SK-N-MC (cell line): Measurements from ENCODE around the gene VSIR.

Experiments used
- DNase-seq: peaks from one replicate; pipeline ENCODE4 v3.0.0-alpha.2; 2011; ENCODE audit warnings: low read depth, low spot score
- H3K27ac ChIP-seq: fragments of 200-600 bp; sonication (generic); 2 replicates; pipeline ENCODE4 v1.5.1; 2016; ENCODE audit warnings: mixed run types
- H3K36me3 ChIP-seq: fragments of 200-600 bp; sonication (generic); 2 replicates; pipeline ENCODE4 v1.6.1; 2017; ENCODE audit warnings: antibody characterized with exemption, low read length, mixed read lengths; ENCODE audit not compliant: insufficient read depth
- H3K4me3 ChIP-seq: fragments of 200-600 bp; sonication (generic); 2 replicates; pipeline ENCODE4 v1.5.1; 2016
- H3K9ac ChIP-seq: fragments of 200-600 bp; sonication (generic); 2 replicates; pipeline ENCODE4 v1.8.0; 2017; ENCODE audit warnings: mixed run types, mixed read lengths; ENCODE audit not compliant: insufficient read length
- H3K9me3 ChIP-seq: fragments of 200-600 bp; sonication (generic); 2 replicates; pipeline ENCODE4 v1.6.1; 2017; ENCODE audit warnings: low read depth, mild to moderate bottlenecking, antibody characterized with exemption, low read length, moderate library complexity, mixed read lengths
- EZH2 ChIP-seq: fragments of 200-600 bp; sonication (generic); IDR thresholded peaks from one replicate; pipeline ENCODE4 v1.6.1; 2017; ENCODE audit warnings: antibody characterized with exemption
- FOXP2 ChIP-seq: optimal IDR thresholded peaks from 2 replicates; pipeline ENCODE3; 2011; ENCODE audit warnings: mild to moderate bottlenecking, moderate library complexity; ENCODE audit not compliant: insufficient read depth; ENCODE audit errors: extremely low read length, control extremely low read depth
- POLR2AphosphoS5 ChIP-seq: IDR thresholded peaks from 2 replicates; pipeline ENCODE4 v1.6.1; 2012; ENCODE audit warnings: mild to moderate bottlenecking, low read depth, low read length, borderline replicate concordance

The VSIR gene

GRCh38 chr10:71763352-71764127 lies 9.8 kb downstream of the VSIR start:
- no peak overlapping the region for H3K9ac ChIP-seq
- no peak overlapping the region for H3K4me3 ChIP-seq
- no peaks in the 10 kb centered on the region for H3K36me3 ChIP-seq
- H3K27ac ChIP-seq = no peak overlapping the region
- H3K9me3 ChIP-seq = no peaks in the 10 kb centered on the region
- DNase-seq = no peak
- no peak for TF ChIP-seq FOXP2
- TF ChIP-seq POLR2AphosphoS5 = no peak
- TF ChIP-seq EZH2 = no peak

- H3K36me3 ChIP-seq = no peaks in the 10 kb centered on the region
- no peaks in the 10 kb centered on the region for H3K9me3 ChIP-seq
- TF ChIP-seq FOXP2 = no peak
- TF ChIP-seq EZH2 = no peak
- no peak for TF ChIP-seq POLR2AphosphoS5
- H3K9ac ChIP-seq = no peak overlapping the region
- no peak overlapping the region for H3K27ac ChIP-seq
- DNase-seq = no peak
- H3K4me3 ChIP-seq = no peak overlapping the region
Measured at GRCh38 chr10:71762324-71762723, 11.0 kb downstream of the VSIR start.

GRCh38 chr10:71761541-71762113 lies 11.7 kb downstream of the VSIR start:
- H3K4me3 ChIP-seq = no peak overlapping the region
- no peak overlapping the region for H3K27ac ChIP-seq
- no peak for TF ChIP-seq EZH2
- no peaks in the 10 kb centered on the region for H3K36me3 ChIP-seq
- H3K9ac ChIP-seq = no peak overlapping the region
- H3K9me3 ChIP-seq = no peaks in the 10 kb centered on the region
- DNase-seq = no peak

GRCh38 chr10:71761105-71761511 lies 12.2 kb downstream of the VSIR start:
- TF ChIP-seq EZH2 (no peak), POLR2AphosphoS5 (no peak), FOXP2 (no peak)
- Histone ChIP-seq H3K9ac (no peak overlapping the region), H3K36me3 (no peaks in the 10 kb centered on the region), H3K4me3 (no peak overlapping the region), H3K27ac (no peak overlapping the region), H3K9me3 (no peaks in the 10 kb centered on the region)
- DNase-seq = no peak

GRCh38 chr10:71757399-71757922 lies 15.9 kb downstream of the VSIR start:
- H3K9me3 ChIP-seq = no peaks in the 10 kb centered on the region
- no peak overlapping the region for H3K4me3 ChIP-seq
- no peak overlapping the region for H3K9ac ChIP-seq
- no peak for DNase-seq
- H3K36me3 ChIP-seq = no peaks in the 10 kb centered on the region
- H3K27ac ChIP-seq = no peak overlapping the region
- TF ChIP-seq POLR2AphosphoS5 (no peak), EZH2 (no peak), FOXP2 (no peak)

GRCh38 chr10:71756311-71757191 lies 16.8 kb downstream of the VSIR start:
- Histone ChIP-seq H3K9me3 (no peaks in the 10 kb centered on the region), H3K36me3 (no peaks in the 10 kb centered on the region), H3K9ac (no peak overlapping the region), H3K4me3 (no peak overlapping the region), H3K27ac (no peak overlapping the region)
- DNase-seq = no peak
- TF ChIP-seq FOXP2 (no peak), POLR2AphosphoS5 (no peak), EZH2 (no peak)

- no peak for TF ChIP-seq POLR2AphosphoS5
- DNase-seq = no peak
- H3K9ac ChIP-seq = no peak overlapping the region
Measured at GRCh38 chr10:71755179-71755879, 18.0 kb downstream of the VSIR start.

GRCh38 chr10:71754562-71754961 lies 18.8 kb downstream of the VSIR start:
- TF ChIP-seq EZH2 (no peak), FOXP2 (no peak), POLR2AphosphoS5 (no peak)
- no peak for DNase-seq

More at GRCh38 chr10:71755179-71755879, 18.0 kb downstream of the VSIR start:
- no peak overlapping the region for H3K27ac ChIP-seq
- H3K36me3 ChIP-seq = no peaks in the 10 kb centered on the region
- no peak overlapping the region for H3K4me3 ChIP-seq
- no peaks in the 10 kb centered on the region for H3K9me3 ChIP-seq

More at GRCh38 chr10:71754562-71754961, 18.8 kb downstream of the VSIR start:
- Histone ChIP-seq H3K27ac (no peak overlapping the region), H3K9ac (no peak overlapping the region), H3K9me3 (no peaks in the 10 kb centered on the region), H3K4me3 (no peak overlapping the region), H3K36me3 (no peaks in the 10 kb centered on the region)
